ENCODE data around the gene NPM1.

The NPM1 gene

DNA sequence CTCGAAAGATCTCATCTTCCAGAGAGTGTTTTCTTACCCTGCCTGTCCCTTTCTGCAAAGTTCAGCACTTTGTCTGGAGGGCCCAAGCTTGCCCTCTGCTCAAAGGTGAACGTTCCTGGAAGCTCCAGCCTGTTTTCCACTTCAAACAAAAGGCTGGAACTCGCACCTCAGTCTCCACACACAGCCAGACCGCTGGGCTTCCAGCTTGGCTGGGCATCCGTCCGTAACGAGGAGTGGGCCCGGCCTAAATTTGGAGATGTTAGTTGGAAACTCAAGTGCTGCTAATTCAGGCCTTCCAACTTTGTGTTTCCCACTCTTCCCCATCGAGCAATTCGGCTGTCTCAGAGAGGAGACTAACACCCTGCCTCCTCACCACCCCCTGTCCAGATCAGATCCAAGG, 66.9 kb downstream of the NPM1 start:
- no peak for DNase-seq (ENCODE audit: low spot score)
- TF ChIP-seq, protein P1, sequence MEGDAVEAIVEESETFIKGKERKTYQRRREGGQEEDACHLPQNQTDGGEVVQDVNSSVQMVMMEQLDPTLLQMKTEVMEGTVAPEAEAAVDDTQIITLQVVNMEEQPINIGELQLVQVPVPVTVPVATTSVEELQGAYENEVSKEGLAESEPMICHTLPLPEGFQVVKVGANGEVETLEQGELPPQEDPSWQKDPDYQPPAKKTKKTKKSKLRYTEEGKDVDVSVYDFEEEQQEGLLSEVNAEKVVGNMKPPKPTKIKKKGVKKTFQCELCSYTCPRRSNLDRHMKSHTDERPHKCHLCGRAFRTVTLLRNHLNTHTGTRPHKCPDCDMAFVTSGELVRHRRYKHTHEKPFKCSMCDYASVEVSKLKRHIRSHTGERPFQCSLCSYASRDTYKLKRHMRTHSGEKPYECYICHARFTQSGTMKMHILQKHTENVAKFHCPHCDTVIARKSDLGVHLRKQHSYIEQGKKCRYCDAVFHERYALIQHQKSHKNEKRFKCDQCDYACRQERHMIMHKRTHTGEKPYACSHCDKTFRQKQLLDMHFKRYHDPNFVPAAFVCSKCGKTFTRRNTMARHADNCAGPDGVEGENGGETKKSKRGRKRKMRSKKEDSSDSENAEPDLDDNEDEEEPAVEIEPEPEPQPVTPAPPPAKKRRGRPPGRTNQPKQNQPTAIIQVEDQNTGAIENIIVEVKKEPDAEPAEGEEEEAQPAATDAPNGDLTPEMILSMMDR (IDR thresholded peaks at IDR 0.05), result no peak

DNA sequence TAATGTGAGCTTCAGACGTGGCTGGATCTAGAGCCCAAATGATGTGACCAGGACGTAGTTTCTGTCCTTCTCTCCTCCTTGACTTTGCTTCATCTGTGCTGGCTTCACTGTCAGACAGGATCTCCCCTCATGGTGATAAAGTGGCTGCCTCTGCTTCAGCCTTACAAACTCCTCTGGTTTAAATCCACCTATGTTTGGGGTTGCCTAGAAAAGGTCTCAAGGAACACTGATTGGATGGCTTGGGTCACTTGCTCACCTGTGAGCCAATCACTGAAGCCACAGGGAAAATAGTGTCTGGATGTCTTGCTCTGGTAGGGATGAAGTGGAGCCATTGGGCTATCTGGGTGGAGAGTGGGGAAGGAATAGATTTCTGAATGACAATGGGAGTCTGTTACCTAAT, 67.9 kb downstream of the NPM1 start:
- TF ChIP-seq, protein P1 (IDR thresholded peaks at IDR 0.05), result no peak
- DNase-seq (ENCODE audit: low spot score), result no peak
- Histone ChIP-seq H3K27ac (no peak overlapping the region), H3K4me3 (no peak overlapping the region)

More for the DNA sequence above, 66.9 kb downstream of the NPM1 start:
- Histone ChIP-seq H3K27ac (no peak overlapping the region), H3K4me3 (no peak overlapping the region)

DNA sequence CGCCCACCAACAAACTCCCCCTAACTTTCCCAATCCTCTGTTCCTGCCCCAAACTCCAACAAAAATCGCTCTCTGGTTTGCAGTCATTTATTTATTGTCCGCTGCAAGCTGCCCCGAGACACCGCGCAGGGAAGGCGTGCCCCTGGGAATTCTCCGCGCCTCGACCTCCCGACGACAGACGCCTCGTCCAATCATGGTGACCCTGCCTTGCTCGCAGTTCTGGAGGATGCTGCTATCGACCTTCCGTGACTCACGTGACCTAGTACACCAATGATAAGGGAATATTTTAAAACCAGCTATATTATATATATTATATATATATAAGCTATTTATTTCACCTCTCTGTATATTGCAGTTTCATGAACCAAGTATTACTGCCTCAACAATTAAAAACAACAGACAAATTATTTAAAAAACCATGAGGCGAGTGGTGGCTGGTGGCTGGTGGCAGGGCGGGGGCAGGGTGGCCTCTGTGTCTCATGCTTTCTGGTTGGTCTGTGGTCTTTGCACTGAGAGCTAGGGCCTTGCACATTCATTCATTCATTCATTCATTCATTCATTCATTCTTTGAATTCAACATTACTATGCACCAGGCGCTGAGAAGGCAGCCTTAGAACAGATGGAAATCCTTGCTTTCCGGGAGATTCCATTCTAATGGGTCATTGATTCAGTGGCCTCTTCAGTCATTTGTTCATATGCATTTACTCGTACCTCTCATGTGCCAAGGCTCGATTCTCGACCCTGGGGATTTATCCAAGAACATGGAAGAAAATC, 69.7 kb downstream of the NPM1 start:
- no peak overlapping the region for H3K27ac ChIP-seq
- TF ChIP-seq, protein P1 (IDR thresholded peaks at IDR 0.05), result no peak
- no peak for DNase-seq (ENCODE audit: low spot score)
- H3K4me3 ChIP-seq, result no peak overlapping the region

DNA sequence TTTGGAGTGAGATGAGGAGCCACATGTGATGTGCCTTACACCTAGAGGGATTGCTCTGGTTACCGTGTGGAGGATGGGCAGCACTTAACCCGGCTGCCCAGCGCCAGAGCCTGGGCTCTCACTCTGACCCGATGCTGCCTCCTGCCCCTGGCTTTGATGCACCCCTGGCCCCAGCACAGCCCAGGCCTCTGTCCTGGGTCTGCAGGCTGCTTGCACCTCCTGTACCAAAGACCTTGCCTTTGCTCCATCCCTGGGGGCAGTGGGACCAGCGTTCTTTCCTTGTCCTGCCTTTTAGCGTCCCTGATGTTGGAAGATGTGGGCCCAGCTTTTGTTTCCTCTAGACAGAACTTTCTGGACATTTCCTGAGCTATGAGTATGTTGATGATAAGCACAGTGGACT, 72.2 kb downstream of the NPM1 start:
- no peak for DNase-seq (ENCODE audit: low spot score)
- Histone ChIP-seq H3K4me3 (no peak overlapping the region), H3K27ac (no peak overlapping the region)
- TF ChIP-seq, protein P1 (IDR thresholded peaks at IDR 0.05), result no peak
